Mesenchymal stem cell (in vitro differentiated cells and primary cell): ENCODE data around the gene HS1BP3.

Experiments used
- DNase-seq: peaks from one replicate; pipeline ENCODE4 v3.0.0-alpha.2; 2013
- H2AFZ ChIP-seq: one replicate; pipeline ENCODE4 v1.6.1; 2013; ENCODE audit warnings: low read depth, mild to moderate bottlenecking, control low read depth, inconsistent platforms, low read length, moderate library complexity
- H2AK5ac ChIP-seq: 2 replicates; pipeline ENCODE4 v1.6.1; 2013; ENCODE audit warnings: low read length, moderate library complexity, mild to moderate bottlenecking, inconsistent platforms; ENCODE audit not compliant: severe bottlenecking
- H2BK120ac ChIP-seq: one replicate; pipeline ENCODE4 v1.6.1; 2013; ENCODE audit warnings: low read depth, mild to moderate bottlenecking, inconsistent platforms, low read length, moderate library complexity
- H2BK12ac ChIP-seq, 2 experiments: one replicate each; pipeline ENCODE4 v1.6.1; 2013; ENCODE audit warnings: inconsistent platforms in 2 of 2, low read length in 2 of 2, mild to moderate bottlenecking in 2 of 2, moderate library complexity in 2 of 2, control low read depth in 1 of 2
- H2BK15ac ChIP-seq: one replicate; pipeline ENCODE4 v1.6.1; 2013; ENCODE audit warnings: mild to moderate bottlenecking, low read depth, inconsistent platforms; ENCODE audit not compliant: poor library complexity, severe bottlenecking
- H2BK5ac ChIP-seq: 2 replicates; pipeline ENCODE4 v1.6.1; 2013; ENCODE audit warnings: low read depth, mild to moderate bottlenecking, low read length, control low read depth, inconsistent platforms; ENCODE audit not compliant: poor library complexity, severe bottlenecking
- H3K14ac ChIP-seq, 2 experiments: one replicate each; pipeline ENCODE4 v1.6.1; 2013; ENCODE audit warnings: inconsistent platforms in 2 of 2, low read length in 2 of 2, control low read depth in 1 of 2, mild to moderate bottlenecking in 1 of 2, moderate library complexity in 1 of 2
- H3K18ac ChIP-seq, 2 experiments: one replicate each; pipeline ENCODE4 v1.6.1; 2013; ENCODE audit warnings: inconsistent platforms in 2 of 2, low read length in 2 of 2, control low read depth in 1 of 2, low read depth in 1 of 2, mild to moderate bottlenecking in 1 of 2
- H3K23ac ChIP-seq, 2 experiments: one replicate each; pipeline ENCODE4 v1.6.1; 2013; ENCODE audit warnings: inconsistent platforms in 2 of 2, low read length in 2 of 2, mild to moderate bottlenecking in 2 of 2, moderate library complexity in 2 of 2, control low read depth in 1 of 2
- H3K27ac ChIP-seq: 2 replicates; pipeline ENCODE4 v1.5.1; 2013; ENCODE audit warnings: mild to moderate bottlenecking, moderate library complexity, low read length, control low read depth, inconsistent platforms; ENCODE audit not compliant: poor library complexity, severe bottlenecking
- H3K27me3 ChIP-seq, 2 experiments: 2 replicates each; pipeline versions ENCODE4 v1.6.1 to v1.7.0; 2013; ENCODE audit warnings: low read length in 2 of 2, mild to moderate bottlenecking in 2 of 2, moderate library complexity in 2 of 2, control low read depth in 1 of 2, inconsistent platforms in 1 of 2; ENCODE audit not compliant: control insufficient read depth in 1 of 2, insufficient read depth in 1 of 2
- H3K36me3 ChIP-seq, 2 experiments: 2 replicates each; pipeline versions ENCODE4 v1.6.1 to v1.7.0; 2013; ENCODE audit warnings: low read length in 2 of 2, control low read depth in 1 of 2, inconsistent platforms in 1 of 2, low read depth in 1 of 2, mild to moderate bottlenecking in 1 of 2; ENCODE audit not compliant: insufficient read depth in 2 of 2, control insufficient read depth in 1 of 2
- H3K4ac ChIP-seq, 2 experiments: one replicate each; pipeline ENCODE4 v1.6.1; 2013; ENCODE audit warnings: inconsistent platforms in 2 of 2, low read length in 2 of 2, mild to moderate bottlenecking in 2 of 2, moderate library complexity in 2 of 2, control low read depth in 1 of 2, low read depth in 1 of 2
- H3K4me1 ChIP-seq: 2 replicates; pipeline ENCODE4 v1.6.1; 2013; ENCODE audit warnings: low read depth, low read length, control low read depth; ENCODE audit not compliant: control insufficient read depth, insufficient read depth
- H3K4me2 ChIP-seq: 2 replicates; pipeline ENCODE4 v1.6.1; 2013; ENCODE audit warnings: low read length, mild to moderate bottlenecking, inconsistent platforms; ENCODE audit not compliant: poor library complexity, severe bottlenecking
- H3K4me3 ChIP-seq, 2 experiments: 2 replicates each; pipeline versions ENCODE4 v1.5.1 to v1.7.0; 2013; ENCODE audit warnings: low read length in 2 of 2, mild to moderate bottlenecking in 2 of 2, control low read depth in 1 of 2, low read depth in 1 of 2; ENCODE audit not compliant: insufficient read depth in 1 of 2
- H3K79me1 ChIP-seq: replicated peaks from 2 replicates; pipeline ENCODE4 v1.6.1; 2013; ENCODE audit warnings: mild to moderate bottlenecking, control low read depth, low read length, inconsistent platforms; ENCODE audit not compliant: poor library complexity, severe bottlenecking
- H3K9ac ChIP-seq: 2 replicates; pipeline ENCODE4 v1.7.0; 2013; ENCODE audit warnings: mild to moderate bottlenecking, low read length, moderate library complexity
- H3K9me3 ChIP-seq: 2 replicates; pipeline ENCODE4 v1.7.0; 2013; ENCODE audit warnings: mild to moderate bottlenecking, low read length; ENCODE audit not compliant: control insufficient read depth
- H4K8ac ChIP-seq: one replicate; pipeline ENCODE4 v1.6.1; 2013; ENCODE audit warnings: inconsistent platforms, mild to moderate bottlenecking, low read length, moderate library complexity
- H4K91ac ChIP-seq: one replicate; pipeline ENCODE4 v1.6.1; 2013; ENCODE audit warnings: mild to moderate bottlenecking, low read length, inconsistent platforms
- WGBS: methylation state at CpG from one replicate; pipeline ENCODE4 v1.1.7; 2013; ENCODE audit warnings: mixed read lengths; 5-methylcytosine and 5-hydroxymethylcytosine counted together

HS1BP3 gene

DNA sequence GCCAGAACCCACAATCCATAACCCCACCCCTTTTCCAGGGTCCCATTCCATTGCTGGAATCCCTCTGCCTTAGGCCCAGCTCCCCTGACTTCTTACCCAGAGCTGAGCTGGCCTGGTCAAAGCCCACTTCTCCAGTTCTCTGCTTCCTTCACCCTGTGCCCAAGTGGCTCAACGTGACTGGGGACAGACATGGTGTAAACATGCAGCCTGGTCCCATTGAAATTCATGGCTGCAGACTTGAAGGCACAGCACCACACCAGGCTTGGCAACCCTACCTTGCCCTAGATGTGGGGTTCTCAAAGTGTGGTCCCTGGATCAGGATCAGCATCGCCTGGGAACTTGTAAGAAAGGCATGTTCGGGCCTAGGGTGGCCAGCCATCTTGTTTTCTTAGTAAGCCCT, 3.7 kb downstream of the HS1BP3 start:
- Histone ChIP-seq H2AK5ac (no peak overlapping the region), H2BK5ac (no peak overlapping the region), H3K4ac (no peak overlapping the region), H3K4me2 (no peak overlapping the region), H3K4me1 (peaks cover 36% of the 10 kb centered on the region), H2BK120ac (no peak overlapping the region), H3K27me3 (no peaks in the 10 kb centered on the region), H3K23ac (no peak overlapping the region), H3K79me1 (peaks cover 56% of the 10 kb centered on the region), H2BK15ac (no peak overlapping the region), H3K27ac (no peak overlapping the region), H2BK12ac (no peak overlapping the region), H3K36me3 (peaks cover 45 to 50% of the 10 kb centered on the region in 2 experiments), H3K14ac (no peak overlapping the region), H3K4me3 (no peak overlapping the region), H4K8ac (no peak overlapping the region), H3K9me3 (no peaks in the 10 kb centered on the region), H4K91ac (no peak overlapping the region), H3K9ac (no peak overlapping the region), H3K18ac (no peak overlapping the region), H2AFZ (no peak overlapping the region)
- DNase-seq, result no peak
- 97% methylated on average over 3 of the region's 3 CpGs for WGBS

DNA sequence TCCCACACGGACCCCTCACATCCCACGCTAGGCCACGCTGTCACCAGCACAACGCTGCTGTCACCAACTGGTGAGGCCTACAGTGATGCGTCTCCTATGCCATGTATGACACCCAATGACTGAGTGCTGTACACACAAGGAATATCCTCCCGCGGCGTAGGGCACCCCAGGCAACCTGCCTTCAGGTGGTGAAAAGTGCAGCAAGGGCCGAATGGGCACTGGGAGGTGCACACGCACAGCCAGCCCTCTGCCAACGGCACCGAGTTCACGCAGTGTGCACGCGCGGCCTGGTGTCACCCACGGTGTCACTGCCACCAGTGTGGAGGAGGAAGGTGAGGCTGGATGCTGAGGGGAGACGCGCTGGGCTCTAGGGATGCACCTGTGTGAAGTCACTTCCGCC, 4.5 kb downstream of the HS1BP3 start:
- 92% methylated on average over 20 of the region's 20 CpGs for WGBS

DNA sequence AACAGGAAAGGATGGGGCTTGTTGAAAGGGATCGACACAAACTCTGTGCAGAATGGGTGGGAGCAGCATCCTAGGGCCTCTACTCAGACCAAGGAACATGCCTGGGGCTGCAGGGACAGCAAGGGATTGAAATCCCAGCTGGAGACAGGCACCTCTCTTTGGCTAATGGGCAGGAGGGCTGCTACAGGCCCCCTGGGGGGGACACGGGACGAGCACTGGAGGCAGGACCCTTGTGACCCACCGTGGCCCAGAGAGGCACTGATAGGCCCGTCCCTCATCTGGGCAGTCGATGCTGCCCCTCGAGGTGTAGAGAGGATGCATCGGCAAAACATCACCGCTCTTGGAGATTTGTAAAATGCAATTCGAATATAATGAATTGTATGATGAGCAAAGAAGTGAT, 5.1 kb downstream of the HS1BP3 start:
- H2BK12ac ChIP-seq, result no peak overlapping the region
- peaks cover 56% of the 10 kb centered on the region for H3K79me1 ChIP-seq
- DNase-seq, result no peak
- no peak overlapping the region for H3K9ac ChIP-seq
- H3K4me3 ChIP-seq, result no peak overlapping the region
- H3K27me3 ChIP-seq, result no peaks in the 10 kb centered on the region
- no peak overlapping the region for H4K91ac ChIP-seq
- peaks cover 51 to 57% of the 10 kb centered on the region in 2 experiments for H3K36me3 ChIP-seq
- no peaks in the 10 kb centered on the region for H3K9me3 ChIP-seq
- peaks cover 43% of the 10 kb centered on the region for H3K4me1 ChIP-seq
- no peak overlapping the region for H2AK5ac ChIP-seq
- H2BK120ac ChIP-seq, result no peak overlapping the region
- H2BK15ac ChIP-seq, result no peak overlapping the region
- no peak overlapping the region for H3K14ac ChIP-seq
- no peak overlapping the region for H3K27ac ChIP-seq
- no peak overlapping the region for H3K4me2 ChIP-seq
- H3K4ac ChIP-seq, result no peak overlapping the region
- H2BK5ac ChIP-seq, result no peak overlapping the region
- H3K18ac ChIP-seq, result no peak overlapping the region
- no peak overlapping the region for H2AFZ ChIP-seq
- no peak overlapping the region for H4K8ac ChIP-seq
- H3K23ac ChIP-seq, result no peak overlapping the region
- WGBS, result 88% methylated on average over 9 of the region's 10 CpGs

More for the DNA sequence above, 4.5 kb downstream of the HS1BP3 start:
- H3K4me3 ChIP-seq, result no peak overlapping the region
- H3K9me3 ChIP-seq, result no peaks in the 10 kb centered on the region
- H3K27ac ChIP-seq, result no peak overlapping the region
- H3K18ac ChIP-seq, result no peak overlapping the region
- no peak overlapping the region for H2BK12ac ChIP-seq
- H3K36me3 ChIP-seq, result peaks cover 45 to 54% of the 10 kb centered on the region in 2 experiments
- peak overlapping the region; percentile 34 for H4K91ac ChIP-seq
- H3K27me3 ChIP-seq, result no peaks in the 10 kb centered on the region
- H3K79me1 ChIP-seq, result peaks cover 56% of the 10 kb centered on the region
- H2BK5ac ChIP-seq, result no peak overlapping the region
- H3K14ac ChIP-seq, result peak overlapping the region in 1 of 2 experiments; percentile 59
- H2AFZ ChIP-seq, result no peak overlapping the region
- H2BK120ac ChIP-seq, result no peak overlapping the region
- no peak for DNase-seq
- H2AK5ac ChIP-seq, result no peak overlapping the region
- no peak overlapping the region for H4K8ac ChIP-seq
- no peak overlapping the region for H3K23ac ChIP-seq
- no peak overlapping the region for H3K4ac ChIP-seq
- H3K4me2 ChIP-seq, result no peak overlapping the region
- H3K9ac ChIP-seq, result no peak overlapping the region
- H2BK15ac ChIP-seq, result no peak overlapping the region
- peaks cover 40% of the 10 kb centered on the region for H3K4me1 ChIP-seq

DNA sequence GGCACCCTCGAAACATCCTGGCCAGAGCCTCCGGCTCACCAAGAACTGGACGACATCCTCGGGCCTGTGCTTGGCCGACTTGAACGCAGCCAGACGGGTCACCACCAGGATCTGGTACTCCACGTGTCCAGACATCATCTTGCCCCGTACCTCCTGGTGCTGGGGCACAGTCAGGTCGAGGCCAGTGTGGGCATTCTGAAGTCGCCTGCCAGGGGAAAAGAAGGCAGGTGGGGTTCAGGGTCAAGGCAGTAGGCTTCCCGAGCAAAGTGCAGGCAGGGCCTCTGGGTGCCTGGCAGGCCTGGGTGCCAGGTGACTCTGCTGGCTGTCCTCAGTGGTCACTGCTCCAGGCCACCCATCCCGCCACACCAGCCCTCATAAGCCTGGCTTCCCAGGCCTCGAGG, 5.6 kb downstream of the HS1BP3 start:
- Histone ChIP-seq H3K79me1 (peaks cover 56% of the 10 kb centered on the region), H3K27me3 (no peaks in the 10 kb centered on the region), H4K8ac (no peak overlapping the region), H4K91ac (no peak overlapping the region), H2BK120ac (no peak overlapping the region), H3K9me3 (no peaks in the 10 kb centered on the region), H3K23ac (no peak overlapping the region), H2AFZ (no peak overlapping the region), H3K9ac (no peak overlapping the region), H2BK12ac (no peak overlapping the region), H2BK15ac (no peak overlapping the region), H2AK5ac (no peak overlapping the region), H3K4me2 (no peak overlapping the region), H3K27ac (no peak overlapping the region), H3K4ac (no peak overlapping the region), H2BK5ac (no peak overlapping the region), H3K14ac (no peak overlapping the region), H3K4me1 (peaks cover 45% of the 10 kb centered on the region), H3K18ac (no peak overlapping the region), H3K4me3 (no peak overlapping the region), H3K36me3 (peaks cover 55 to 62% of the 10 kb centered on the region in 2 experiments)
- DNase-seq, result no peak
- 95% methylated on average over 14 of the region's 14 CpGs for WGBS
